Activated CD8-positive, alpha-beta T cell treated with anti-CD3 and anti-CD28 coated beads for 36 hours (primary cell): Measurements from ENCODE around the gene CFP. TPM values are rescaled to one million over a fixed set of nuclear protein-coding genes. Genes with fewer than 3 reads are reported as not detected.

Experiments used
- ATAC-seq: fragments of 200-7000 bp; cut with Tn5 transposase; one replicate; pipeline ENCODE4 v1.10.0; 2021; ENCODE audit warnings: mild to moderate bottlenecking, moderate library complexity
- CTCF ChIA-PET: fragments of 350-600 bp; sonication (Branson Sonifier 250); formaldehyde crosslinking; loops from one replicate; lab custom pipeline; 2021; ENCODE audit warnings: antibody characterized with exemption; lab: Charles Lee
- POLR2A ChIA-PET: fragments of 350-600 bp; sonication (Branson Sonifier 250); formaldehyde crosslinking; loops from one replicate; lab custom pipeline; 2021; ENCODE audit warnings: antibody characterized with exemption; lab: Charles Lee
- DNase-seq: peaks from one replicate; pipeline ENCODE4 v3.0.0-alpha.2; 2020
- H3K27ac Mint-ChIP-seq: one replicate; pipeline ENCODE4 v1.8.0; 2021; ENCODE audit warnings: mild to moderate bottlenecking, mixed read lengths
- H3K27me3 Mint-ChIP-seq: one replicate; pipeline ENCODE4 v1.8.0; 2021; ENCODE audit warnings: mixed read lengths
- H3K36me3 Mint-ChIP-seq: one replicate; pipeline ENCODE4 v1.8.0; 2021; ENCODE audit warnings: low read depth, mixed read lengths
- H3K4me1 Mint-ChIP-seq: one replicate; pipeline ENCODE4 v1.8.0; 2021; ENCODE audit warnings: low read depth, mixed read lengths
- H3K4me3 Mint-ChIP-seq: one replicate; pipeline ENCODE4 v1.8.0; 2021; ENCODE audit warnings: mild to moderate bottlenecking, moderate library complexity, mixed read lengths
- H3K9me3 Mint-ChIP-seq: one replicate; pipeline ENCODE4 v1.8.0; 2021; ENCODE audit warnings: mixed read lengths
- CTCF ChIP-seq: fragments of 200-600 bp; IDR thresholded peaks from one replicate; pipeline ENCODE4 v1.8.0; 2022; ENCODE audit warnings: antibody characterized with exemption, mild to moderate bottlenecking
- intact Hi-C: fragments of 100-400 bp; cut with micrococcal nuclease; formaldehyde crosslinking; loops from one replicate; pipeline ENCODE4 v1.10.0; 2022
- total RNA-seq, 2 experiments: library from RNA; stranded (reverse); gene quantifications; one replicate each; pipeline ENCODE4 v1.2.3, GENCODE V29; 2021

Gene CFP
- total RNA-seq, 2 experiments from 2014 or later: 1.6 to 2.1 TPM

- no peaks in the 10 kb centered on the region for H3K9me3 Mint-ChIP-seq
- intact Hi-C loops: no loop called here
- ChIA-PET CTCF (no interaction called here), POLR2A (no interaction called here)
- H3K36me3 Mint-ChIP-seq: no peaks in the 10 kb centered on the region
- peaks cover 6% of the 10 kb centered on the region for H3K4me1 Mint-ChIP-seq
- H3K4me3 Mint-ChIP-seq: no peak overlapping the region
- no peak overlapping the region for H3K27ac Mint-ChIP-seq
- no peak for DNase-seq
- H3K27me3 Mint-ChIP-seq: no peaks in the 10 kb centered on the region
- no peak for ATAC-seq
- no peak for TF ChIP-seq CTCF
Measured at GRCh38 chrX:47590984-47591383, 38.7 kb downstream of the CFP start.

GRCh38 chrX:47587906-47588735 is 41.6 kb downstream of the CFP start:
- DNase-seq (no peak), ATAC-seq (no peak)
- H3K27me3 Mint-ChIP-seq: no peaks in the 10 kb centered on the region
- POLR2A ChIA-PET: no interaction called here
- intact Hi-C loops: no loop called here
- CTCF ChIA-PET: no interaction called here
- no peak for TF ChIP-seq CTCF
- no peak overlapping the region for H3K4me3 Mint-ChIP-seq
- H3K9me3 Mint-ChIP-seq: no peaks in the 10 kb centered on the region
- H3K4me1 Mint-ChIP-seq: peaks cover 15% of the 10 kb centered on the region
- H3K36me3 Mint-ChIP-seq: no peaks in the 10 kb centered on the region
- no peak overlapping the region for H3K27ac Mint-ChIP-seq

GRCh38 chrX:47587091-47587891 is 42.4 kb downstream of the CFP start:
- Mint-ChIP-seq H3K36me3 (no peaks in the 10 kb centered on the region), H3K9me3 (no peaks in the 10 kb centered on the region), H3K4me3 (no peak overlapping the region), H3K27me3 (no peaks in the 10 kb centered on the region), H3K27ac (no peak overlapping the region), H3K4me1 (peaks cover 17% of the 10 kb centered on the region)
- ChIA-PET CTCF (no interaction called here), POLR2A (interaction anchor here (0.7 kb wide), 1 partner anchor 9 kb away, joined by 3 read pairs; no protein-coding TSS in a partner anchor)
- ATAC-seq (no peak), DNase-seq (no peak)
- no peak for TF ChIP-seq CTCF
- intact Hi-C loops: no loop called here

- Mint-ChIP-seq H3K4me3 (no peak overlapping the region), H3K27me3 (no peaks in the 10 kb centered on the region), H3K4me1 (peaks cover 26% of the 10 kb centered on the region), H3K36me3 (no peaks in the 10 kb centered on the region), H3K9me3 (no peaks in the 10 kb centered on the region), H3K27ac (no peak overlapping the region)
- TF ChIP-seq CTCF: no peak
- ChIA-PET POLR2A (no interaction called here), CTCF (no interaction called here)
- intact Hi-C loops: no loop called here
- ATAC-seq (no peak), DNase-seq (no peak)
Measured at GRCh38 chrX:47586043-47586787, 43.5 kb downstream of the CFP start.
